ENCODE data around the gene LDB3.

The LDB3 gene

DNA sequence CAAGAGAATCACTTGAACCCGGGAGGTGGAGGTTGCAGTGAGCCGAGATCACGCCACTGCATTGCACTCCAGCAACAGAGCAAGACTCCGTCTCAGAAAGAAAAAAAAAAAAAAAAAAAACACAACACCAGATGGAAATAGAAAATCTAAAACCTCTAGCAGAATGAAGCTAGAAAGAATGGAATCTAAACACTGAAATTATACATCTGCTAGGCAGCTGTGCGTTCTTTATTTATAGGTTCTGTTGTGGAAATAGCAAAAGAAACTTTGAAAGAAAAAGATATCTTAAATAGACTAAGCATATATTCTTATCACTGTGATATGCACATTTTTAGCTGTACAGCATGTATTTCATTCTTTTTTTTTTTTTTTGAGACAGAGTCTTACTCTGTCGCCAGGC, 105.2 kb downstream of the LDB3 start:
- DNase-seq = no peak

DNA sequence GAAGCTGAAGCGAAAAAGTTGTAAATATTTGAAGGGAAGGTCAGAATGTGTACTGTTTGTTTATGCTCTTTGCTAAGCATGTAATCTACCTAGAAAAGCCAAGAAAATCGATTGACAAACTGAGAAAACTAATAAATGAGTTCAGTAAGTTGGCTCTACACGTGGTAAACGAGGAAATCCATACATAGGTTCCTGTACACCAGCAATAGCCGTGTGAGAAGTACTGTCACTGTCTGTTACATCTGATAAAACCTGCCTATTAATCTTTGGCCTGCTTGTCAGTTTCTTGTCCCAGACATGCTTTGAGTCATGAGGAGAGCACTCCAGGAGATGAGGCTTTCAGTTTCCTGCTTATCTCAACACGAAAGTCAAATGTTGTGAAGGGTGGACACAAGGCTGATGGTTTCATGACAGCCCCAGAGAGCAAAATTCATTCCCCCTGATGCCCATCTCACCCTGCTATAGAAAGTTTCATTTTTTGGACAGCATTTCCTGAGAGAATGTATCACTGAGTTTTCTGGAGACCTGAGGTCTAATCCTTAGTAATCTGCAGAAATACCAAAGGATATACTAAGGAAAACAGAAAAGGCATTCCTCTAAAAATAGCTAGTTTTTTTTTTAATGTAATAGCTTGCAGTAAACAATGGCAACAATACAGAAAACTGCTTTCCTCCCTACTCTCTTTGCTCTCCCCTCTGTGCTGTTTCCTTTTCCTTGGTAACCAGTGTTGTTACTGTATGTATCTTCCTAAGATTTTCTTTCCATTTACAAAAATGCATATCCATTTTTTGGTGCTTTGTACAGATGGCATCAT, 107.0 kb downstream of the LDB3 start:
- DNase-seq = no peak

- DNase-seq = no peak
Observed at GRCh38 chr10:86775870-86776180, 107.5 kb downstream of the LDB3 start.

GRCh38 chr10:86779220-86780017, 111.1 kb downstream of the LDB3 start:
- no peak for DNase-seq

GRCh38 chr10:86782701-86783418, 114.5 kb downstream of the LDB3 start:
- no peak for DNase-seq

- no peak for DNase-seq
Observed at GRCh38 chr10:86785037-86785436, 116.7 kb downstream of the LDB3 start.

Measured in NCI-H82 (cell line).